ENCODE data around the gene CDHR2. TPM values are rescaled to one million over a fixed set of nuclear protein-coding genes. Genes with fewer than 3 reads are reported as not detected.

CDHR2 gene
- total RNA-seq, 4 donors from 2014 or later = 0.10 to 0.23 TPM; not detected in 2

- Histone ChIP-seq H3K27me3 (no peaks in the 10 kb centered on the region), H3K4me3 (peak overlapping the region; percentile 67), H3K4me1 (peaks cover 46% of the 10 kb centered on the region), H3K9me3 (no peaks in the 10 kb centered on the region), H3K36me3 (no peaks in the 10 kb centered on the region), H3K27ac (peak overlapping the region; percentile 81)
- TF ChIP-seq EP300 (IDR thresholded peaks at IDR 0.05) (no peak), CTCF (IDR thresholded peaks at IDR 0.05) (no peak), POLR2A (IDR thresholded peaks at IDR 0.05) (no peak), POLR2AphosphoS5 (IDR thresholded peaks at IDR 0.05) (no peak)
- WGBS = 47% methylated on average over 10 of the region's 12 CpGs
- DNase-seq (ENCODE audit: low spot score in 2 of 2) = no peak
Observed at GRCh38 chr5:176541338-176542134, 7.6 kb upstream of the CDHR2 start.

- DNase-seq (ENCODE audit: low spot score in 2 of 2) = no peak
- no peak for TF ChIP-seq POLR2AphosphoS5 (IDR thresholded peaks at IDR 0.05)
- TF ChIP-seq CTCF (IDR thresholded peaks at IDR 0.05) = no peak
- TF ChIP-seq EP300 (IDR thresholded peaks at IDR 0.05) = no peak
- no peak for TF ChIP-seq POLR2A (IDR thresholded peaks at IDR 0.05)
- peaks cover 46% of the 10 kb centered on the region for H3K4me1 ChIP-seq
Observed at GRCh38 chr5:176542135-176542595, 7.0 kb upstream of the CDHR2 start.

GRCh38 chr5:176542596-176543427, 6.3 kb upstream of the CDHR2 start:
- TF ChIP-seq POLR2A (IDR thresholded peaks at IDR 0.05) = no peak
- no peak for TF ChIP-seq CTCF (IDR thresholded peaks at IDR 0.05)
- TF ChIP-seq POLR2AphosphoS5 (IDR thresholded peaks at IDR 0.05) = no peak
- no peak for TF ChIP-seq EP300 (IDR thresholded peaks at IDR 0.05)
- H3K27ac ChIP-seq = peak overlapping the region; percentile 81
- H3K36me3 ChIP-seq = no peaks in the 10 kb centered on the region
- peak overlapping the region; percentile 67 for H3K4me3 ChIP-seq
- H3K27me3 ChIP-seq = no peaks in the 10 kb centered on the region
- 2% methylated on average over 37 of the region's 110 CpGs for WGBS
- no peaks in the 10 kb centered on the region for H3K9me3 ChIP-seq
- DNase-seq (ENCODE audit: low spot score in 2 of 2) = no peak
- peaks cover 46% of the 10 kb centered on the region for H3K4me1 ChIP-seq

More at GRCh38 chr5:176542135-176542595, 7.0 kb upstream of the CDHR2 start:
- no peaks in the 10 kb centered on the region for H3K27me3 ChIP-seq
- peak overlapping the region; percentile 81 for H3K27ac ChIP-seq
- peak overlapping the region; percentile 67 for H3K4me3 ChIP-seq
- H3K9me3 ChIP-seq = no peaks in the 10 kb centered on the region
- H3K36me3 ChIP-seq = no peaks in the 10 kb centered on the region
- WGBS = 57% methylated on average over 4 of the region's 16 CpGs

GRCh38 chr5:176543428-176544182, 5.5 kb upstream of the CDHR2 start:
- peaks cover 39% of the 10 kb centered on the region for H3K4me1 ChIP-seq
- no peaks in the 10 kb centered on the region for H3K9me3 ChIP-seq
- H3K27ac ChIP-seq = peak overlapping the region; percentile 81
- TF ChIP-seq POLR2AphosphoS5 (IDR thresholded peaks at IDR 0.05) (peak in 1 of 3 donors; percentile 19), CTCF (IDR thresholded peaks at IDR 0.05) (no peak), POLR2A (IDR thresholded peaks at IDR 0.05) (peak in 1 of 2 donors; percentile 5)
- H3K27me3 ChIP-seq = no peaks in the 10 kb centered on the region
- DNase-seq (ENCODE audit: low spot score in 2 of 2) = no peak
- no peaks in the 10 kb centered on the region for H3K36me3 ChIP-seq
- 0% methylated on average over 12 of the region's 63 CpGs for WGBS
- peak overlapping the region; percentile 67 for H3K4me3 ChIP-seq

Data from suprapubic skin (tissue), 4 donors.